Kidney (tissue), 14 donors: ENCODE data around the gene SHISA6. TPM values are rescaled to one million over a fixed set of nuclear protein-coding genes. Genes with fewer than 3 reads are reported as not detected.

ENCODE experiments used
- DNase-seq, 5 donors: peaks; one replicate each; pipeline ENCODE4 v3.0.0-alpha.2; 2013 to 2020
- FAIRE-seq: peaks from 2 replicates; lab custom pipeline; 2012; peaks lifted over from hg19 to GRCh38; lab: Jason Lieb, UNC
- H3K27ac ChIP-seq, 2 donors: one replicate each; pipeline ENCODE4 v1.7.0; 2013; ENCODE audit warnings: low read depth in 2 of 2, low read length in 2 of 2, inconsistent platforms in 1 of 2
- H3K27me3 ChIP-seq: one replicate; pipeline ENCODE4 v1.7.1; 2013; ENCODE audit warnings: low read length, inconsistent platforms; ENCODE audit not compliant: control insufficient read depth, insufficient read depth
- H3K36me3 ChIP-seq, 3 donors: one replicate each; pipeline versions ENCODE4 v1.7.0 to v1.7.1; 2013; ENCODE audit warnings: low read length in 3 of 3, control low read depth in 1 of 3, inconsistent platforms in 1 of 3; ENCODE audit not compliant: insufficient read depth in 3 of 3, control insufficient read depth in 2 of 3
- H3K4me1 ChIP-seq, 3 donors: one replicate each; pipeline versions ENCODE4 v1.7.0 to v1.7.1; 2013; ENCODE audit warnings: low read length in 3 of 3, inconsistent platforms in 1 of 3, low read depth in 1 of 3; ENCODE audit not compliant: control insufficient read depth in 2 of 3, insufficient read depth in 2 of 3
- H3K4me3 ChIP-seq, 3 donors: one replicate each; pipeline versions ENCODE4 v1.7.0 to v1.8.1; 2013; ENCODE audit warnings: low read length in 3 of 3, control low read depth in 1 of 3, inconsistent platforms in 1 of 3
- H3K9ac ChIP-seq, 3 donors: one replicate each; pipeline versions ENCODE4 v1.7.0 to v1.7.1; 2013; ENCODE audit warnings: low read length in 3 of 3, control low read depth in 1 of 3, inconsistent platforms in 1 of 3
- H3K9me3 ChIP-seq, 3 donors: one replicate each; pipeline versions ENCODE4 v1.7.0 to v1.7.1; 2013; ENCODE audit warnings: low read length in 3 of 3, control low read depth in 1 of 3, inconsistent platforms in 1 of 3; ENCODE audit not compliant: control insufficient read depth in 2 of 3, insufficient read depth in 1 of 3
- CTCF ChIP-seq: IDR thresholded peaks from 3 replicates; pipeline ENCODE4 v1.5.1; 2012; ENCODE audit warnings: mild to moderate bottlenecking, moderate library complexity, borderline replicate concordance; ENCODE audit not compliant: insufficient read depth; ENCODE audit errors: extremely low read depth
- intact Hi-C: fragments of 100-400 bp; cut with DNase I; formaldehyde crosslinking; loops from one replicate; pipeline ENCODE4 v1.11.1; 2022
- polyA plus RNA-seq: library from polyadenylated mRNA; stranded (reverse); fragments of 350-450 nt; fragmentation: Illumina TruSeq; extraction: RNeasy Lipid Tissue Mini Kit (QIAGEN cat#74804); gene quantifications from one replicate; pipeline ENCODE4 v1.2.3, GENCODE V29; 2014; ENCODE audit warnings: low read depth, low replicate concordance; ENCODE audit not compliant: insufficient read depth
- total RNA-seq: library from RNA; stranded (reverse); fragmentation: NEBNext Ultra II Directional; extraction: Animal tissue kit (Norgen Biotek cat#: 25700); gene quantifications from one replicate; pipeline ENCODE4 v1.2.1, GENCODE V29; 2021
- donor health status: control.
- donor health status: control.
- donor health status: control.
- donor health status: control.
- donor health status: control.
- donor health status: DM: yes; HTN: yes; CAD: no.
- donor health status: Normal renal cell carcinoma (clear cell type).

SHISA6 gene
- total and polyA plus RNA-seq, 2 donors from 2014 or later = 0.84 to 1.0 TPM

- H3K9me3 ChIP-seq = peaks cover 0 to 2% (median 0%) of the 10 kb centered on the region in 3 donors
- peaks cover 0 to 2% (median 0%) of the 10 kb centered on the region in 3 donors for H3K4me1 ChIP-seq
- H3K4me3 ChIP-seq = no peak overlapping the region
- no peaks in the 10 kb centered on the region for H3K27me3 ChIP-seq
- TF ChIP-seq CTCF = no peak
- no peaks in the 10 kb centered on the region for H3K36me3 ChIP-seq
- FAIRE-seq (no peak), DNase-seq (peak in 2 of 5 donors; percentile 5 to 16)
- intact Hi-C loops = no loop called here
- no peak overlapping the region for H3K27ac ChIP-seq
- H3K9ac ChIP-seq = no peak overlapping the region
Measured at GRCh38 chr17:11278186-11278991, 37.4 kb downstream of the SHISA6 start.

- no peak for TF ChIP-seq CTCF
- no peak overlapping the region for H3K9ac ChIP-seq
- H3K4me1 ChIP-seq = peaks cover 0 to 2% (median 0%) of the 10 kb centered on the region in 3 donors
- peaks cover 0 to 2% (median 0%) of the 10 kb centered on the region in 3 donors for H3K9me3 ChIP-seq
- FAIRE-seq = no peak
- H3K27ac ChIP-seq = no peak overlapping the region
- DNase-seq = no peak
- no peak overlapping the region for H3K4me3 ChIP-seq
- intact Hi-C loops = no loop called here
- H3K36me3 ChIP-seq = no peaks in the 10 kb centered on the region
- H3K27me3 ChIP-seq = no peaks in the 10 kb centered on the region
Measured at GRCh38 chr17:11278992-11279270, 37.9 kb downstream of the SHISA6 start.

- no peak overlapping the region for H3K9ac ChIP-seq
- peaks cover 0 to 2% (median 0%) of the 10 kb centered on the region in 3 donors for H3K9me3 ChIP-seq
- no peaks in the 10 kb centered on the region for H3K27me3 ChIP-seq
- intact Hi-C loops = no loop called here
- FAIRE-seq = no peak
- TF ChIP-seq CTCF = no peak
- H3K4me3 ChIP-seq = no peak overlapping the region
- H3K27ac ChIP-seq = no peak overlapping the region
- DNase-seq = no peak
- peaks cover 0 to 2% (median 0%) of the 10 kb centered on the region in 3 donors for H3K4me1 ChIP-seq
- no peaks in the 10 kb centered on the region for H3K36me3 ChIP-seq
Measured at GRCh38 chr17:11279776-11280344, 38.8 kb downstream of the SHISA6 start.
